Kidney (tissue), 14 donors: ENCODE results near the gene SPAG5. TPM values are rescaled to one million over a fixed set of nuclear protein-coding genes. Genes with fewer than 3 reads are reported as not detected.
A peak's percentile ranks its signal among the peaks of the same experiment; 100 is the strongest.

ENCODE experiments used
- DNase-seq, 5 donors: peaks; one replicate each; pipeline ENCODE4 v3.0.0-alpha.2; 2013 to 2020
- FAIRE-seq: peaks from 2 replicates; lab custom pipeline; 2012; peaks lifted over from hg19 to GRCh38; lab: Jason Lieb, UNC
- H3K27ac ChIP-seq, 2 donors: one replicate each; pipeline ENCODE4 v1.7.0; 2013; ENCODE audit warnings: low read depth in 2 of 2, low read length in 2 of 2, inconsistent platforms in 1 of 2
- H3K27me3 ChIP-seq: one replicate; pipeline ENCODE4 v1.7.1; 2013; ENCODE audit warnings: low read length, inconsistent platforms; ENCODE audit not compliant: control insufficient read depth, insufficient read depth
- H3K36me3 ChIP-seq, 3 donors: one replicate each; pipeline versions ENCODE4 v1.7.0 to v1.7.1; 2013; ENCODE audit warnings: low read length in 3 of 3, control low read depth in 1 of 3, inconsistent platforms in 1 of 3; ENCODE audit not compliant: insufficient read depth in 3 of 3, control insufficient read depth in 2 of 3
- H3K4me1 ChIP-seq, 3 donors: one replicate each; pipeline versions ENCODE4 v1.7.0 to v1.7.1; 2013; ENCODE audit warnings: low read length in 3 of 3, inconsistent platforms in 1 of 3, low read depth in 1 of 3; ENCODE audit not compliant: control insufficient read depth in 2 of 3, insufficient read depth in 2 of 3
- H3K4me3 ChIP-seq, 3 donors: one replicate each; pipeline versions ENCODE4 v1.7.0 to v1.8.1; 2013; ENCODE audit warnings: low read length in 3 of 3, control low read depth in 1 of 3, inconsistent platforms in 1 of 3
- H3K9ac ChIP-seq, 3 donors: one replicate each; pipeline versions ENCODE4 v1.7.0 to v1.7.1; 2013; ENCODE audit warnings: low read length in 3 of 3, control low read depth in 1 of 3, inconsistent platforms in 1 of 3
- H3K9me3 ChIP-seq, 3 donors: one replicate each; pipeline versions ENCODE4 v1.7.0 to v1.7.1; 2013; ENCODE audit warnings: low read length in 3 of 3, control low read depth in 1 of 3, inconsistent platforms in 1 of 3; ENCODE audit not compliant: control insufficient read depth in 2 of 3, insufficient read depth in 1 of 3
- intact Hi-C: fragments of 100-400 bp; cut with DNase I; formaldehyde crosslinking; loops from one replicate; pipeline ENCODE4 v1.11.1; 2022
- polyA plus RNA-seq: library from polyadenylated mRNA; stranded (reverse); fragments of 350-450 nt; fragmentation: Illumina TruSeq; extraction: RNeasy Lipid Tissue Mini Kit (QIAGEN cat#74804); gene quantifications from one replicate; pipeline ENCODE4 v1.2.3, GENCODE V29; 2014; ENCODE audit warnings: low read depth, low replicate concordance; ENCODE audit not compliant: insufficient read depth
- total RNA-seq: library from RNA; stranded (reverse); fragmentation: NEBNext Ultra II Directional; extraction: Animal tissue kit (Norgen Biotek cat#: 25700); gene quantifications from one replicate; pipeline ENCODE4 v1.2.1, GENCODE V29; 2021
- TF ChIP-seq, protein P1 (sequence below): IDR thresholded peaks from 3 replicates; pipeline ENCODE4 v1.5.1; 2012; ENCODE audit warnings: mild to moderate bottlenecking, moderate library complexity, borderline replicate concordance; ENCODE audit not compliant: insufficient read depth; ENCODE audit errors: extremely low read depth
- donor health status: control.
- donor health status: control.
- donor health status: control.
- donor health status: control.
- donor health status: control.
- donor health status: DM: yes; HTN: yes; CAD: no.
- donor health status: Normal renal cell carcinoma (clear cell type).

Gene SPAG5
- total and polyA plus RNA-seq, 2 donors from 2014 or later = 7.4 to 123 TPM

DNA sequence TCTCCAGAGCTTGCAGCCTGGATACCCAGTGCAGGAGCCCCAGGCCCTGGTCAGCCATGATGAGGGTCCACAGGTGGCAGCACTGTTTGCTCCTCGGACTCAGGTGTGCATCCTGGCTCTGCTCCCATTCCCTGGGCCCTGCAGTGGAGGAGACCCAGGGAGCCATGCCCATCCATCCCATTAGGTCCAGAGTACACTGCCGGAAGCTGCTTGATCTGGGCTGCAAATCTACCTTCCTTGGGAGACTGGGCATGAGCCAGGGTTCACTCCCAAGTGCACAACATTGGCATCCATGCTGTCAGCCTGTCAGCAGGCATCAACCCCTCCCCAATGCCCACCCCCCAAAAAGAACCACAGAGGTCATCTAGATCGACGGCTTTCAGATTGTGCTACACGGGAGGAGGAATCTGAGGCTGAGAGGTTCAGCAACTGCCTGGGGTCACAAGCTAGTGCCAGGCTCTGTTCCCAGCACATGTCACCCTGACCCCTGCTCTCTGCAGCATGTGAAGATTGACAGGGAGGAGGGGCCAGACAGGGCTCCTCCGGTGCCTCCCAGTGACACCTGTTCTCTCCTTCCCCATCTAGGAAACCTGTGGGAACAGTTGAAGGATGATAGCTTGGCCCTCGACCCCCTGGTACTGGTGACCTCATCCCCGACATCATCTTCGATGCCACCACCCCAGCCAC is 62.1 kb downstream of the SPAG5 start:
- intact Hi-C loops = loop anchor here (5.0 kb wide), 1 partner anchor 39 kb away; no protein-coding TSS in a partner anchor
- Histone ChIP-seq H3K4me1 (no peaks in the 10 kb centered on the region), H3K9me3 (no peaks in the 10 kb centered on the region), H3K9ac (no peak overlapping the region), H3K27ac (no peak overlapping the region), H3K4me3 (no peak overlapping the region), H3K27me3 (no peaks in the 10 kb centered on the region), H3K36me3 (no peaks in the 10 kb centered on the region)
- FAIRE-seq = no peak
- TF ChIP-seq, protein P1, sequence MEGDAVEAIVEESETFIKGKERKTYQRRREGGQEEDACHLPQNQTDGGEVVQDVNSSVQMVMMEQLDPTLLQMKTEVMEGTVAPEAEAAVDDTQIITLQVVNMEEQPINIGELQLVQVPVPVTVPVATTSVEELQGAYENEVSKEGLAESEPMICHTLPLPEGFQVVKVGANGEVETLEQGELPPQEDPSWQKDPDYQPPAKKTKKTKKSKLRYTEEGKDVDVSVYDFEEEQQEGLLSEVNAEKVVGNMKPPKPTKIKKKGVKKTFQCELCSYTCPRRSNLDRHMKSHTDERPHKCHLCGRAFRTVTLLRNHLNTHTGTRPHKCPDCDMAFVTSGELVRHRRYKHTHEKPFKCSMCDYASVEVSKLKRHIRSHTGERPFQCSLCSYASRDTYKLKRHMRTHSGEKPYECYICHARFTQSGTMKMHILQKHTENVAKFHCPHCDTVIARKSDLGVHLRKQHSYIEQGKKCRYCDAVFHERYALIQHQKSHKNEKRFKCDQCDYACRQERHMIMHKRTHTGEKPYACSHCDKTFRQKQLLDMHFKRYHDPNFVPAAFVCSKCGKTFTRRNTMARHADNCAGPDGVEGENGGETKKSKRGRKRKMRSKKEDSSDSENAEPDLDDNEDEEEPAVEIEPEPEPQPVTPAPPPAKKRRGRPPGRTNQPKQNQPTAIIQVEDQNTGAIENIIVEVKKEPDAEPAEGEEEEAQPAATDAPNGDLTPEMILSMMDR = no peak
- no peak for DNase-seq

DNA sequence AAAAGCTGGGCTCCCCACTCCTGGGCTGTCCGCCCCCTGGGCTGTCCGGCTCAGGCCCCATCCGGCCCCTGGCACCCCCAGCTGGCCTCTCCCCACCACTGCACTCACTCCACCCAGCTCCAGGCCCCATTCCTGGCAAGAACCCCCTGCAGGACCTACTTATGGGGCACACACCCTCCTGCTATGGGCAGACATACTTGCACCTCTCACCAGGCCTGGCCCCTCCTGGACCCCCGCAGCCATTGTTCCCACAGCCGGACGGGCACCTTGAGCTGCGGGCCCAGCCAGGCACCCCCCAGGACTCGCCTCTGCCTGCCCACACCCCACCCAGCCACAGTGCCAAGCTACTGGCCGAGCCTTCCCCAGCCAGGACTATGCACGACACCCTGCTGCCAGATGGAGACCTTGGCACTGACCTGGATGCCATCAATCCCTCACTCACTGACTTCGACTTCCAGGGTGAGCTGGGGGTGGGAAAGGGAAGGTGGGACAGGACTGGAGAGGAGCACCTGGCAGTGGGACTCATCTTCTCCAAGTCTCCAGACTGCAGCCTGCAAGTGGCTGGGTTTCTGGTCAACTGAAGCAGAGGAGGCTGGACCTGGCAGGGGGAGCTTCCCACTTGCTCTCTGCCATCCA is 64.0 kb downstream of the SPAG5 start:
- no peaks in the 10 kb centered on the region for H3K9me3 ChIP-seq
- H3K9ac ChIP-seq = no peak overlapping the region
- no peaks in the 10 kb centered on the region for H3K36me3 ChIP-seq
- DNase-seq (no peak), FAIRE-seq (no peak)
- intact Hi-C loops = loop anchor here (5.0 kb wide), 1 partner anchor 38 kb away; no protein-coding TSS in a partner anchor
- no peak overlapping the region for H3K27ac ChIP-seq
- H3K4me3 ChIP-seq = no peak overlapping the region
- TF ChIP-seq, protein P1 = no peak
- H3K4me1 ChIP-seq = no peaks in the 10 kb centered on the region
- H3K27me3 ChIP-seq = no peaks in the 10 kb centered on the region

DNA sequence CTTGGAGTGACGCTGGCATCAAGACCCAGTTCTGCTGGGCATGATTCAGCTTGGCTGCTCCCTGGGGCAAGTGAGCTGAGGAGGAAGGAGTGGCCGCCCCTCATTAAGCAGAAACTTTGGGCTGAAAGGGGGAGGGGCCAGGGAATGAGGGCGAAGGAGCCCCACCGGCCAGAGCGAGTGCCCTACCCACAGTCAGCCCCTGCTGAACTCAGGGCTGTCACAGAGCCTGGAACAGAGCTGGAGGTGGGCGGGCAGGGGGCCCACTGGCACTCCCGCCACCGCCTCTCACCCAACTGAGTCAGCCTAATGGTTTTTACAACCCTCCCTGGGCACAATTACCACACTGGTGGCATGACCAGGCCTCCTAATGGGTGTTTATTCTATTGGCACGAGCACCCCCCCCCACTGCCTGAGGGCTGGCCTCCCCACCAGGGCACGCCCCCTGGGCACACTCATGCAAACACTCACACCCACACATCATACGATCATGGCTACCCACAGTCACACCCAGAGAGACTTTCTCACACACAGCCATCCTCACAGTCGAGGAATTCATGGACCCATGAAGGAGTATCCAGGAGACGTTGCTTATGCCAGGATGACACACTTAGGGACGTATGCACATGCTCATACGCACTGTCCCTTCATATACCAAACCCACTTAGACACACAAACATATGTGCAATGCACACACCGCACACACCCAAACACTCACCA is 65.6 kb downstream of the SPAG5 start:
- peak in 2 of 5 donors; percentile 53 to 84 for DNase-seq
- Histone ChIP-seq H3K36me3 (no peaks in the 10 kb centered on the region), H3K27me3 (no peaks in the 10 kb centered on the region), H3K9ac (no peak overlapping the region), H3K4me3 (no peak overlapping the region), H3K27ac (no peak overlapping the region), H3K4me1 (no peaks in the 10 kb centered on the region), H3K9me3 (no peaks in the 10 kb centered on the region)
- FAIRE-seq = no peak
- intact Hi-C loops = no loop called here
- TF ChIP-seq, protein P1 = no peak
